Heart left ventricle (tissue), 16 donors: ENCODE measurements around the gene PRDM10. TPM values are rescaled to one million over a fixed set of nuclear protein-coding genes. Genes with fewer than 3 reads are reported as not detected.

Experiments used
- ATAC-seq, 4 donors: fragments of 200-7000 bp; cut with Tn5 transposase; one replicate each; pipeline ENCODE4 v1.9.1; 2020 to 2022; ENCODE audit warnings: moderate library complexity in 4 of 4, mild to moderate bottlenecking in 3 of 4, moderate number of reproducible peaks in 1 of 4
- DNase-seq, 5 donors: peaks; one replicate each; pipeline ENCODE4 v3.0.0-alpha.2; 2020
- H3K27ac ChIP-seq, 12 donors: fragments of 200-600 bp; sonication (generic) in 4 of 12; one replicate each; pipeline versions ENCODE4 v1.5.0 to v1.8.0; 2016 to 2022; ENCODE audit warnings: mild to moderate bottlenecking in 2 of 12
- H3K27me3 ChIP-seq, 9 donors: fragments of 200-600 bp; sonication (generic) in 2 of 9; one replicate each; pipeline versions ENCODE4 v1.5.1 to v1.8.0; 2016 to 2022; ENCODE audit warnings: mild to moderate bottlenecking in 3 of 9
- H3K36me3 ChIP-seq, 9 donors: fragments of 200-600 bp; sonication (generic) in 2 of 9; one replicate each; pipeline versions ENCODE4 v1.5.0 to v1.8.0; 2018 to 2022; ENCODE audit warnings: mild to moderate bottlenecking in 2 of 9
- H3K4me1 ChIP-seq, 12 donors: fragments of 200-600 bp; sonication (generic) in 4 of 12; one replicate each; pipeline versions ENCODE4 v1.5.0 to v1.8.0; 2016 to 2022; ENCODE audit warnings: mild to moderate bottlenecking in 3 of 12
- H3K4me3 ChIP-seq, 12 donors: fragments of 200-600 bp; sonication (generic) in 4 of 12; one replicate each; pipeline versions ENCODE4 v1.5.0 to v1.8.0; 2017 to 2022; ENCODE audit warnings: mild to moderate bottlenecking in 9 of 12, moderate library complexity in 4 of 12
- H3K9me3 ChIP-seq, 12 donors: fragments of 200-600 bp; sonication (generic) in 4 of 12; one replicate each; pipeline versions ENCODE4 v1.5.0 to v1.8.0; 2016 to 2022; ENCODE audit warnings: mild to moderate bottlenecking in 1 of 12
- CTCF ChIP-seq, 12 donors: fragments of 200-600 bp; sonication (generic) in 4 of 12; IDR thresholded peaks; one replicate each; pipeline versions ENCODE4 v1.5.0 to v1.8.0; 2018 to 2022; ENCODE audit warnings: antibody characterized with exemption in 12 of 12, mild to moderate bottlenecking in 5 of 12
- POLR2A ChIP-seq, 2 donors: fragments of 450-650 bp; IDR thresholded peaks; one replicate each; pipeline ENCODE4 v1.6.1; 2017; ENCODE audit warnings: antibody characterized with exemption in 2 of 2, mild to moderate bottlenecking in 2 of 2, moderate library complexity in 2 of 2
- WGBS, 4 donors: extraction: QIAGEN DNeasy Blood & Tissue Kit in 2 of 4; methylation state at CpG; one replicate each; pipeline versions ENCODE4 v1.1.5 to v1.1.7; 2013 to 2018; 5-methylcytosine and 5-hydroxymethylcytosine counted together
- intact Hi-C, 10 donors: fragments of 100-400 bp; cut with DNase I; formaldehyde crosslinking; loops; one replicate each; pipeline versions ENCODE4 v1.11.1 to v1.14.2; 2022
- polyA plus RNA-seq, 2 donors: library from polyadenylated mRNA; stranded (reverse); fragments of 200-250 nt; gene quantifications; one replicate each; pipeline ENCODE4 v1.2.3, GENCODE V29; 2013
- total RNA-seq, 9 donors: library from RNA; depleted of rRNA in 2 of 9; stranded (reverse); fragments of >200 nt in 2 of 9; fragmentation: NEBNext Ultra II Directional in 3 of 9; extraction: Animal tissue kit (Norgen Biotek cat#: 25700) in 3 of 9; gene quantifications; one replicate each; pipeline versions ENCODE4 v1.1.0 to v1.2.4, GENCODE V29; 2016 to 2023
- donor health status: ischemic (EF 13 %, LVEDD 7.1; RV severe dilation, severe dysfunction).
- donor health status: healthy with polysubstance abuse.
- donor health status: DM: no; HTN: yes; CAD: no.
- donor health status: DM: no; HTN: no; CAD: no.
- donor health status: ischemic (EF 25% LVEDD 6.9; RV normal size, moderate dysfunction).
- donor health status: ischemic (EF 25% LVEDD 5.7; RV mildly dilated, moderate dysfunction).
- donor health status: healthy.
- donor health status: DM: yes; HTN: yes; CAD: no.
- donor health status: ischemic (EF 35%, LVEDD 5.7; RV mildly dilated, moderate dysfunction).
- donor health status: nonischemic (EF 11% LVEDD 7.7; RV severe dilation, severe dysfunction).
- donor health status: DM: yes; HTN: yes; CAD: no.
- donor health status: PGD.
- donor health status: ischemic (EF 29% LVEDD 5.4; RV normal size, mild dysfunction).
- donor health status: nonischemic (EF 23%, LVEDD 6.1; RV moderate dilation, normal function).

PRDM10 gene
- total and polyA plus RNA-seq, 11 donors: 1.6 to 6.8 (median 4.4) TPM

DNA sequence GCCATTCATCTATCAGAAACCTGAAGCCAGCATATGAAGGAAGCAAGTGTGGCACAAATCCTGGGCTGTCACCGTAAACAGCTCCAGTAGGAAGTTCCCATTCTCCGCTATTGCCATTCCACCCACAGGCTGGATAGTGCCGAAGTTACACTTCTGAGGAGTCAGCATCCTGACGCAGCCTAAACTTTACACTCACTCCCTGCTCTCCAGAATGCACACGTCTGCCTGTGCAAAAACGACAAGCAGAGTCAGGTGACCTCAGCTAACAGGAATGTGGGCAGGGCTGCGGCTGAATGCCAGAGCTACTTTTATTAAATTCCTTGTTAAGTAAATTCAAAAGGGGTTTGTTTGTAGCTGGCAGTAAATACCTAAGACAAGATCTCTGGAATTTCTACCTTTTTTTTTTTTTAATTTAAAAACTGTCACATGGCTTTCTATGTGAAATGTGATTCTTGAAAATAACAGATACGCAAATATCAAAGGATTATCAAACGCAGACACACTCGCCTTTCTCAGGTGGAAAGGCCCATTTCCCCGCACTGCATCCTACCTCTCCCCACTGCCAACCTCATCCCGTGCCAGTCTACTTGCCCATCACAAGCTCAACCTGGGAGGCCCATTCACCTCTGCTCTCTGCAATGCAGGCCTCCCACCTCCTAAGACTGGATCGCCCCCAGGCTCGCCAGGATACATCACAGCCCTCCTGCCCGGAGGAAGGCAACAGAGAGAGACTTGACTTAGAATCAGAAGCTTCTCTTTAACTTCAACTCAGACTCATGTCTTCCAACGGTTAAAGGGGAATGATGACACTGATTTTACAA, 140.7 kb downstream of the PRDM10 start:
- H3K4me3 ChIP-seq: no peak overlapping the region
- ATAC-seq (peak; percentile 71 to 89 (median 84)), DNase-seq (peak in 4 of 5 donors; percentile 33 to 66 (median 54))
- no peaks in the 10 kb centered on the region for H3K9me3 ChIP-seq
- intact Hi-C loops: no loop called here
- H3K27me3 ChIP-seq: no peaks in the 10 kb centered on the region
- H3K27ac ChIP-seq: peak overlapping the region in 10 of 12 donors; percentile 1 to 57 (median 20)
- WGBS, 4 donors: 46 to 49% (median 47%) methylated on average over 14 to 16 of the region's 16 CpGs
- H3K4me1 ChIP-seq: peaks cover 0 to 21% (median 8%) of the 10 kb centered on the region in 12 donors
- peaks cover 0 to 71% (median 57%) of the 10 kb centered on the region in 9 donors for H3K36me3 ChIP-seq
- no peak for TF ChIP-seq POLR2A (IDR thresholded peaks at IDR 0.05)
- TF ChIP-seq CTCF (IDR thresholded peaks at IDR 0.05): no peak

- TF ChIP-seq POLR2A (IDR thresholded peaks at IDR 0.05) (no peak), CTCF (IDR thresholded peaks at IDR 0.05) (no peak)
- no peaks in the 10 kb centered on the region for H3K27me3 ChIP-seq
- no peak overlapping the region for H3K4me3 ChIP-seq
- 84 to 91% (median 87%) methylated on average over 8 of the region's 8 CpGs for WGBS, 4 donors
- intact Hi-C loops: no loop called here
- H3K4me1 ChIP-seq: peaks cover 0 to 13% (median 8%) of the 10 kb centered on the region in 12 donors
- no peak overlapping the region for H3K27ac ChIP-seq
- DNase-seq: no peak
- no peak for ATAC-seq
- no peaks in the 10 kb centered on the region for H3K9me3 ChIP-seq
- peaks cover 0 to 22% (median 17%) of the 10 kb centered on the region in 9 donors for H3K36me3 ChIP-seq
Measured at GRCh38 chr11:129856036-129856435, 146.6 kb downstream of the PRDM10 start.

DNA sequence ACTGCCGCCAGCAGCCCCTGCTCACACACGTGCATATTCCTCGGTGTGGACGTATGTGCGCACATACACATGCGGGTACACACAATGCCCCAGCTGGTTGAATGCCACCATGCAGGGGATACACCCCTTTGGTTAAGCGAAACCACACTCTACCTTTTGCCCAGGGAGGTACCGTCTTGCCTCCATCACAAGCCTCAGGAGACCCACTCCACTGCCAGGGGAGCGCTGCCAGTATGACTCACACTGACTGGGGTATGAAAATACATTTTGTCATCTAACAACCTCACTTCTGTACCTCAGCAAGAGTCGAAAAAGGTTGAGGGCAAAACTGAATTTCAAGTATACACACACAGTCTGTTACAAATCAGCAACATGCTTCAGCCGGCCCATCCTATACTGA, 147.5 kb downstream of the PRDM10 start:
- no peak overlapping the region for H3K4me3 ChIP-seq
- intact Hi-C loops: no loop called here
- WGBS, 4 donors: 92 to 96% (median 94%) methylated on average over 11 of the region's 11 CpGs
- H3K36me3 ChIP-seq: peaks cover 0 to 16% (median 8%) of the 10 kb centered on the region in 9 donors
- no peak overlapping the region for H3K27ac ChIP-seq
- no peaks in the 10 kb centered on the region for H3K27me3 ChIP-seq
- DNase-seq (no peak), ATAC-seq (peak in 1 of 4 donors; percentile 13)
- H3K4me1 ChIP-seq: peaks cover 0 to 13% (median 8%) of the 10 kb centered on the region in 12 donors
- TF ChIP-seq CTCF (IDR thresholded peaks at IDR 0.05) (no peak), POLR2A (IDR thresholded peaks at IDR 0.05) (no peak)
- no peaks in the 10 kb centered on the region for H3K9me3 ChIP-seq

DNA sequence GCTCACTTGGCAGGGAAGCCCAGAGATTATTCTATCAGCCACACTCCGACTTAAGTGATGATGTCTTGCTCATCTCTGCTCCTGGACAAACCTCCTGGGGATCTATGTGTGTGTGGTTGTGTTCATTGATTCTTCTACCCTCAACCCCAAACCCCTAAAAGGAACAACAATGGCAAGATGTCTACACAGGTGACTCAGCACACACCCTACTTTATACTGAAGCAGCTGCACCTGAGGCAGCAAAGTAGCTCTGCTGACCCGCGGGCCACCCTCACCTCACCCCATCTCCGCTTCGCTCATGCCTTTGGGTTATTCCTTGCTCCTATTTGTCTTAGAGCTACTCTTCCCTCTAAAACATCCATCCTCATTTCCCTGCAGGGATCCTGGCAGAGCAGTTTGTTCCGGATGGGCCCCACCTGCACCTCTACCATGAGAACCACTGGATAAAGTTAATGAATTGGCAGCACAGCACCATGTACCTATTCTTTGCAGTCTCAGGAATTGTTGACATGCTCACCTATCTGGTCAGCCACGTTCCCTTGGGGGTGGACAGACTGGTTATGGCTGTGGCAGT, 148.3 kb downstream of the PRDM10 start:
- no peak for ATAC-seq
- intact Hi-C loops: no loop called here

More for the DNA sequence above, 148.3 kb downstream of the PRDM10 start:
- no peak for DNase-seq
- 83 to 86% (median 84%) methylated on average over 7 of the region's 7 CpGs for WGBS, 4 donors
- H3K9me3 ChIP-seq: no peaks in the 10 kb centered on the region
- no peaks in the 10 kb centered on the region for H3K27me3 ChIP-seq
- no peak overlapping the region for H3K27ac ChIP-seq
- peaks cover 0 to 13% (median 8%) of the 10 kb centered on the region in 12 donors for H3K4me1 ChIP-seq
- peaks cover 0 to 9% (median under 1%) of the 10 kb centered on the region in 9 donors for H3K36me3 ChIP-seq
- TF ChIP-seq POLR2A (IDR thresholded peaks at IDR 0.05): no peak
- TF ChIP-seq CTCF (IDR thresholded peaks at IDR 0.05): no peak
- H3K4me3 ChIP-seq: no peak overlapping the region
